ENCODE measurements around the gene HPCAL1. TPM values are rescaled to one million over a fixed set of nuclear protein-coding genes. Genes with fewer than 3 reads are reported as not detected.

The HPCAL1 gene
- total and polyA plus RNA-seq, 2 experiments from 2014 or later: 8.3 to 25.4 TPM

- H3K27me3 ChIP-seq (ENCODE audit: insufficient read depth): peaks cover 39% of the 10 kb centered on the region
- Mint-ChIP-seq H3K27me3 (ENCODE audit: insufficient read depth, low read depth, poor library complexity) (peaks cover 33% of the 10 kb centered on the region), H3K4me3 (no peak overlapping the region), H3K4me1 (peaks cover 18% of the 10 kb centered on the region), H3K36me3 (ENCODE audit: low read depth) (no peaks in the 10 kb centered on the region), H3K27ac (no peak overlapping the region), H3K9me3 (no peaks in the 10 kb centered on the region; the same call in 2 of the 3 replicates)
- H3K4me2 ChIP-seq: no peak overlapping the region
- no peaks in the 10 kb centered on the region for H3K36me3 ChIP-seq (ENCODE audit: insufficient read depth)
- no peak overlapping the region for H2AFZ ChIP-seq
- H3F3A ChIP-seq (replicated peaks; ENCODE audit: low read depth): no peaks in the 10 kb centered on the region
- no peak overlapping the region for H3K4me3 ChIP-seq
- peaks cover 11% of the 10 kb centered on the region; the same call in 1 of the 2 replicates for H3K4me1 ChIP-seq (ENCODE audit: insufficient read depth)
- no peak overlapping the region for H3K27ac ChIP-seq (ENCODE audit: low read depth)
- DNase-seq (ENCODE audit: low spot score) (peak; percentile 63), ATAC-seq (peak; percentile 20)
- H4K20me1 ChIP-seq (replicated peaks; ENCODE audit: insufficient read depth): peaks cover 15% of the 10 kb centered on the region
- TF ChIP-seq POLR2AphosphoS5 (IDR thresholded peaks at IDR 0.05; ENCODE audit: low read depth) (no peak), CTCF (conservative IDR thresholded peaks at IDR 0.05; ENCODE audit: low read depth in 2 of 2) (peak; percentile 28 to 44; a peak in 3 of 4 replicates)
- H3K79me2 ChIP-seq (replicated peaks; ENCODE audit: insufficient read depth): peaks cover 3% of the 10 kb centered on the region
- 0 out of 2 replicates have a peak, but pooled peaks cover 3% of the 10 kb centered on the region for H3K9me2 ChIP-seq (ENCODE audit: insufficient read depth)
Observed at GRCh38 chr2:10305715-10306114, 3.0 kb downstream of the HPCAL1 start.

- Mint-ChIP-seq H3K4me3 (no peak overlapping the region), H3K9me3 (no peaks in the 10 kb centered on the region; the same call in 2 of the 3 replicates), H3K27me3 (ENCODE audit: insufficient read depth, low read depth, poor library complexity) (peaks cover 29% of the 10 kb centered on the region), H3K4me1 (peaks cover 13% of the 10 kb centered on the region), H3K27ac (no peak overlapping the region), H3K36me3 (ENCODE audit: low read depth) (no peaks in the 10 kb centered on the region)
- ATAC-seq: no peak
- Histone ChIP-seq H3K9me2 (ENCODE audit: insufficient read depth) (0 out of 2 replicates have a peak, but pooled peaks cover 3% of the 10 kb centered on the region), H3K4me2 (no peak overlapping the region), H2AFZ (no peak overlapping the region), H3F3A (replicated peaks; ENCODE audit: low read depth) (no peaks in the 10 kb centered on the region), H3K27me3 (ENCODE audit: insufficient read depth) (peaks cover 39% of the 10 kb centered on the region), H3K36me3 (ENCODE audit: insufficient read depth) (no peaks in the 10 kb centered on the region), H4K20me1 (replicated peaks; ENCODE audit: insufficient read depth) (peaks cover 15% of the 10 kb centered on the region), H3K27ac (ENCODE audit: low read depth) (no peak overlapping the region), H3K79me2 (replicated peaks; ENCODE audit: insufficient read depth) (peaks cover 3% of the 10 kb centered on the region), H3K4me1 (ENCODE audit: insufficient read depth) (peaks cover 5% of the 10 kb centered on the region; the same call in 1 of the 2 replicates), H3K4me3 (no peak overlapping the region)
- TF ChIP-seq EZH2 (IDR thresholded peaks at IDR 0.05; ENCODE audit: low read depth, unreplicated experiment) (no peak), ZNF331 (CRISPR knock-in tag; IDR thresholded peaks at IDR 0.05; ENCODE audit: low read depth) (no peak), REST (IDR thresholded peaks at IDR 0.05; ENCODE audit: unreplicated experiment) (no peak), JUNB (IDR thresholded peaks at IDR 0.05; ENCODE audit: unreplicated experiment) (no peak), CREB1 (CRISPR knock-in tag; IDR thresholded peaks at IDR 0.05; ENCODE audit: low read depth) (no peak), ZNF462 (CRISPR knock-in tag; IDR thresholded peaks at IDR 0.05) (no peak)
- no peak for DNase-seq (ENCODE audit: low spot score)
Observed at GRCh38 chr2:10306901-10307463, 4.3 kb downstream of the HPCAL1 start.

Measured in GM23338 (cell line).